G401 (cell line): Measurements from ENCODE around the gene ARHGAP15. TPM values are rescaled to one million over a fixed set of nuclear protein-coding genes. Genes with fewer than 3 reads are reported as not detected.
"Not testable (repeated sequence)": the region's sequence is repeated elsewhere in the genome, so short reads cannot be mapped to it uniquely, and the experiment has no call there.

ENCODE experiments used
- DNase-seq: peaks from one replicate; pipeline ENCODE4 v3.0.0-alpha.2; 2015; ENCODE audit warnings: low spot score
- in situ Hi-C: cut with HindIII; loops from 2 replicates; pipeline ENCODE4 v1.10.0; 2016; ENCODE audit warnings: low sequenced_read_pairs, mixed read lengths
- total RNA-seq: library from RNA; depleted of rRNA; stranded (reverse); fragments of >200 nt; shearing (Covaris generic); gene quantifications from 2 replicates; pipeline ENCODE4 v1.2.3, GENCODE V29; 2014

ARHGAP15 gene
- total RNA-seq, 1 experiment from 2014 or later, result not detected

- DNase-seq, result no peak
- in situ Hi-C loops, result no loop called here
These were observed 396.2 kb downstream of the ARHGAP15 start for GRCh38 chr2:143525402-143525860.

DNA sequence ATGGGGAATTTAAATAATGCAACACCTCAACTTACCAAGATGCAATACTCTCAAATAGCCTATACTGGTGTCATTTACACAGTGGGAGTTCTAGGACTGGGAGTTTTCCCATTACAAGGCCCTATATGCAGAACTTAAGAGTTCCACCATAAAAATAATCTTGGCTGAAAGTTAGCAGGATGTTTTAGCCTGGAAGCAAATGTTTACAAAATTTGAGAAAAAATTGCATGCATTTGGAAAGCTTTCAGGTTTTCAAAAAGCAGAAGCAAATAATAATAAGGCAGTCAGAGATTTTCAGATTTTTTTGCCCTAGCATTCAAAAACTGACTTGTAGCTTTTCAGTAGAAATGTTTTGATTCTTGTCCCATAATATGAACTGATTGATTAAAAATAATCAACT lies 397.3 kb downstream of the ARHGAP15 start:
- in situ Hi-C loops, result no loop called here
- DNase-seq, result no peak

DNA sequence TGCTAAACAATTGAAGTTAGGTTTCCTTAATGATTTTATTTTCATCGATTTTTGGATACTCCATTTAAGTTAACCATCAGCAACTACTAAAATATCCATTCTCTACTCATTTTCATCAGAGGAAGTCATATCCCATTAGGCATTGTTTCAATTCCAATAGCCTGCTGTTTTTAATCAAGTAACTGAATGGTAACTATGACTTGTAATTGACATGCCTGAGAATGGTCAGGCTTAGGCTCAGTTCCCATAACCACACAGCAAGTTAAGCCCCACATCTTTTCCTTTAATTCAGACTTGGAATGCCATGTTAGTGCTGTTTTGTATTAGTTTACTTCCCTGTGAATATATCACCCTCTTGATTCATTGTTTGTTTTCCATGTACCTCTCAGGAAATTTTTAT lies 398.8 kb downstream of the ARHGAP15 start:
- no peak for DNase-seq
- in situ Hi-C loops, result no loop called here

GRCh38 chr2:143529118-143529720 lies 400.0 kb downstream of the ARHGAP15 start:
- no peak for DNase-seq
- in situ Hi-C loops, result no loop called here

DNA sequence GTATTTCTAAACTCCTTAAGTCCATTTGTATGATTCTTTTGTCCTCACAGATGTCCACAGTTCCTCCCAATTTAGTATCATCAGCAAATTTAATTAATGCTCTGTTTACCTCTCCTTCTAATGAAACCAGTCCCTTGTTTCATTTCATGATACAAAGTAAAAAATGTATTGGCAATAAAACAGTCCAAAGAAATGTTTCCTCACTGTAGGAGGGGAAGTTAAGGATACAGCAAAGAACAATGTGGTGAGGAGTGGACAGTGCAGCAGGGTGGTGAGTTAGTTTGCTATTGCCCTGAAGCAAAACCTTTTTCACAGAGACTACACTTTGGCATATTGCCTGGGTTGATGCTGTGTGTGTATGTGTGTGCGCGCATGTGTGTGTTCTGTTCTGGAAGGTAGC lies 401.5 kb downstream of the ARHGAP15 start:
- DNase-seq, result no peak
- in situ Hi-C loops, result no loop called here

GRCh38 chr2:143532061-143532460 lies 402.8 kb downstream of the ARHGAP15 start:
- in situ Hi-C loops, result no loop called here
- DNase-seq, result no peak

GRCh38 chr2:143533846-143534245 lies 404.6 kb downstream of the ARHGAP15 start:
- in situ Hi-C loops, result no loop called here
- no peak for DNase-seq

DNA sequence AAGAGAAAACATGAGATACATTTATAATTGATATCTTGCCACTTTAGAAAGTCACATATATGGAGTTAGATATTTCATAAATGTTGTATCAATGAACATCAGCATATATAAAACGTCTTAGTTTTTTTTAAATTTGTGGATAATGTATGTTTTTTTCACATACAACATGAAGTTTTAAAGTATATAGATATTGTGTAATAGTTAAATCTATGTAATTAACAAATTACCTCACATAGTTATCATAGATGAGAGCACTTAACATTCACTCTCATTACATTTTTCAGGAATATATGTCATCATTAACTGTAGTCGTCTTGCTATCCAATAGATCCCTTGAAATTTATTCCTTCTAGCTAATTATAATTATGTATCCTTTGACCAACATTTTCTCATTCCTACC lies 406.6 kb downstream of the ARHGAP15 start:
- in situ Hi-C loops, result no loop called here
- DNase-seq, result no peak

GRCh38 chr2:143541899-143542298 lies 412.7 kb downstream of the ARHGAP15 start:
- in situ Hi-C loops, DNase-seq: not testable (repeated sequence)

DNA sequence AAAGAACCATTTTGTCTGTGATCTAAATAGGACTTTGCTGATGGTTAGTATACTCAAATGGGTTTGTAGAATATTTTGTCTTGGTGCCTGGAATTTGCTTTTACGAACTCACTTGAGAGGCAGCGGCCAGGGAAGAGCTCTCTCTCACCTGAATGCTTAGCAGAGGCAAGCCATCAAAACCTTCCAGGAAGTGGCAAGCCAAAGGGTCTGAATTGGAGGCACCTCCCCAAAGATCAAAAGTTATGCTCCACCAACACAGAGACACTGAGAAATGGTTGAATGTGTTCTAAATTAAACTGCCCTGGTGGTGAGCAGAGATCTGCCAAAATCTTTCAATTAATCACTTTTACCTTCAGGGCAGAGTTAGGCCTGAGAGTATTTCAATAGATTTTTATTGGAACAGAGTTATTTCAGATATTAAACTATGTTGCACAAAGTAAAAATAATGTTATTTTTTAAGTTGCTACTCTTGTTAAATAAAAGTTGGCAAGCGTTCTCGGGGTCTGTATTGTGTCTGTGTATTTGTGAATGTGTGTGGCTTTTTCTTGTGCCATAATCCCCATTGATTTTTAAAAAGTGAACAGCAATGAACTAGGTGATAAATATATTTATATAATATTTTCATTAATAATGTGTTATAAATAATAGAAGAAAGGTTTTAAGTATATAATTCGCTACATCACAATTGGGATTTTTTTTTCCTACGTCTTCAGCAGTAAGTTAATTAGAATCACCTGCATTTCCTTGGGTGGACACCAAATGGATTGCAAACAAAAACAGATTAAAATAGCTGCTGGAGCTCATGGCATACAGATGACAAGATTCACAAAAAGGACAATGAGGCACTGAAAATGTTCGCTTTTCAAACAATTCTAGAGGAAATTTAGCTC lies 416.1 kb downstream of the ARHGAP15 start:
- in situ Hi-C loops, result no loop called here
- no peak for DNase-seq

GRCh38 chr2:143545949-143546255 lies 416.7 kb downstream of the ARHGAP15 start:
- no peak for DNase-seq
- in situ Hi-C loops, result no loop called here

DNA sequence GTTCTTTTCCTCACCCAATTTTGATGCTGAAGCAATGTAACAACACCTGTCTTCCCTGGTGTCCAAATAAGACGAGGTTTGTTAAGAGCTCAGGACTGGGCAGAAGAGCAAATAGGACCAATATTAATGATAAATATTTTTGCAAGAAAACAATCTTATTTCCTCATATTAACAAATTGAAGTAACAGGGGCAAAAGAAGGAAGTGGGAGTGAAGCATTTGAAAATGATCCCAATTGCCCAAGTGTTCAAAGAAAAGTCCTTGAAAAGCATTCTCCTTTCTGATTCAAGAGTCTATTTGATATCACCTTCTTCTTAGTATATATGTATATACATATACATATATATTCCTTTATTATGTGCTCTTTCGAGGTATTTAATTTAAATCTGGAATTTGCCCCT lies 418.8 kb downstream of the ARHGAP15 start:
- DNase-seq, result no peak
- in situ Hi-C loops, result no loop called here

DNA sequence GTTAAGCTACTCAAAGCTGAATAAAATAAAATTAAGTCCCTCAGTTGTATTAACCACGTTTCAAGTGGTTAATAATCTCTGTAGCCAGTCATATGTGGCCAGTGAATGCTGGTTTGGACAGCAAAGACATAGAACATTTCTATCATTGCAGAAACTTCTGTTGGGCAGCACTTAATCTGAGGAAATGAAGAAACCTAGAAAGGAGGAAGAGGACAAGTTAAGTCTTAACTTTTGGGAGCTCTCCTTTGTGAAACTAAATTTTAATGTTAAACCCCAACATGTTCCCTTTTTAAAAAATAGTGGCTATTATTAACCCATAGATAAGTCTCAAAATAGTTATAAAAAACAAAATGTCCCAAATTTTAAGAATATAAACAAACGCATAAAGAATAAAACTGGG lies 421.3 kb downstream of the ARHGAP15 start:
- in situ Hi-C loops, result no loop called here
- DNase-seq, result no peak

GRCh38 chr2:143551971-143552650 lies 422.9 kb downstream of the ARHGAP15 start:
- in situ Hi-C loops, result no loop called here
- no peak for DNase-seq

DNA sequence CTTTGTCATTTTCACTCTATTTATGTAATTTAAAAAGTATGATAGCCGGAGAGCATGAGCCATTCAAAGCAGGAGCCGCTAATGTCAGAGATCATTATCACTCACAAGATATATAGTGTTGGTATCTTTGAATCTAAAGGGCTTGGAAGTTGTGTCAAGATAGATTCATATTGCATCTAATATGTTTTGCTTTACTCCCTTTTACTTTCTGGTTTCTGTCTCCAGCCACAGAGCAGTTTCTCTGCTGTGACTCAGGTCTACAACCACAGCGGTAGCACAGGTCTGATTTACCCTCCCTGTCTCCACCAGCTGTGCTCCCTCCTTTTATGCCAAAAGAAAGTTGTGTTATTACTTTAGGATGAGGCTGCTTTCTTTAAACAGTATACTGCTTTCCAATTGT lies 424.0 kb downstream of the ARHGAP15 start:
- in situ Hi-C loops, result no loop called here
- no peak for DNase-seq

DNA sequence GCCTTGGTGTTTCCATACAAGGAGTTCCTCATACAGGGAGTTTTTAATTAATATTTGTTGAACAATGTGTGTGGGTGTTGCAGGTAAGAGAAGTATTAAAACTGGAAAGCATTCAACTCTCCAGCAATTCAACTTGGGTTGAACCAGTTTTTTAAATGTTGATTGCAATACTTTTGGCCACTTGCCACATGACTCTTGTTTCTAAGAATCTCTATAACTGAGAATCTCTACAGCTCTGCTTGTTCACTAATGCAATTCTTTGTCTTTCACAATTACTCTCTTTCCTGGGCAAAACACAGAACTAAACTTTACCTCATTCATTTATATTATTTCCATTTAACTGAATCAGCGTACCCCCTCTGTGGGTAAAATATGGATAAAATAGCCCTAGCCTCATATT lies 429.4 kb downstream of the ARHGAP15 start:
- in situ Hi-C loops, result no loop called here
- no peak for DNase-seq

- no peak for DNase-seq
- in situ Hi-C loops, result no loop called here
These were observed 429.9 kb downstream of the ARHGAP15 start for GRCh38 chr2:143559147-143559546.

- DNase-seq, result no peak
- in situ Hi-C loops, result no loop called here
These were observed 431.5 kb downstream of the ARHGAP15 start for GRCh38 chr2:143560724-143561123.

DNA sequence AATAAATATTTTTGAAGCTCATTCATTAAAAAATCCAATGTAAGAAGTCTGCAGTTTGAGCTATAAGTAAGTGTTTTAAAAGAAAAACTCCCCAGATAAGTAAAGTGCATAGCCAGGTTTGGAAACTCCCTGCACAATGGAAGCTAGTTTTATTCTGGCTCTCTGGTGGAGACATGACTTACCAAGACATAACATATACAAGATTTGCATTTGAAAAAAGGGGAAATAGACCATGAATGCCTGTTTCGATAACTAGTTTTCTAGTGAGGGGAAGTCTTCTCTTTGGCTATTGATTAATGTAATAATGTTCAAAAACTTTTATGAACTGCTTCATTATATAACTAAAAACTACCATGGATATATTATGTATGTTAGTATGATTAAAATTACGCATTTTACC lies 435.2 kb downstream of the ARHGAP15 start:
- in situ Hi-C loops, result no loop called here

DNA sequence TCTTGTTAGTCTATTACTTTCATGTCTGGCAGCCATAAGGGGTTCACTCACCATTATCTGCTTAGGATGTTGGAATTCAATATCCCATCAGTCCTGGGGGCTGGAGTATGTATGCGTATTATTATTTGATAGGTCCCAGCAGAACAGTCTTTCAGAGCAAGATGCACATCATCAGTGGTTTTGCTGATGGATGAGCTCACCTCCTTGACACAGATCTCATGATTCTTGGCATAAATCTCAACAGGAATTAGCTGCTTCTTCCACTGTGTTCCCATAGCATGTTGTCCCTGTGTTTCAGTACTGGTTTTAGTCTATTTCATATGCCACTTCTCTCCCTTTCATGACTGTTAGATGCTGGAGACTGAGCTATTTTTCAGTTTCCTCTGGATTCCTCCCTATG lies 442.5 kb downstream of the ARHGAP15 start:
- in situ Hi-C loops, result no loop called here

More for the DNA sequence above, 435.2 kb downstream of the ARHGAP15 start:
- DNase-seq, result no peak

More for the DNA sequence above, 442.5 kb downstream of the ARHGAP15 start:
- no peak for DNase-seq
